ENCODE measurements around the gene TSEN2.

Gene TSEN2

GRCh38 chr3:12449889-12450682 lies 34.2 kb upstream of the TSEN2 start:
- Histone ChIP-seq H3K27me3 (peaks cover 0 to 8% of the 10 kb centered on the region in 2 donors), H3K36me3 (no peaks in the 10 kb centered on the region), H3K4me3 (no peak overlapping the region), H3K9me3 (peaks cover 0 to 5% (median 0%) of the 10 kb centered on the region in 3 donors), H3K27ac (no peak overlapping the region), H3K4me1 (no peaks in the 10 kb centered on the region)
- peak in 1 of 2 donors; percentile 35 for DNase-seq
- intact Hi-C loops (cut with DNase I; ENCODE audit: low total_unique reads), result no loop called here
- TF ChIP-seq, protein P1, sequence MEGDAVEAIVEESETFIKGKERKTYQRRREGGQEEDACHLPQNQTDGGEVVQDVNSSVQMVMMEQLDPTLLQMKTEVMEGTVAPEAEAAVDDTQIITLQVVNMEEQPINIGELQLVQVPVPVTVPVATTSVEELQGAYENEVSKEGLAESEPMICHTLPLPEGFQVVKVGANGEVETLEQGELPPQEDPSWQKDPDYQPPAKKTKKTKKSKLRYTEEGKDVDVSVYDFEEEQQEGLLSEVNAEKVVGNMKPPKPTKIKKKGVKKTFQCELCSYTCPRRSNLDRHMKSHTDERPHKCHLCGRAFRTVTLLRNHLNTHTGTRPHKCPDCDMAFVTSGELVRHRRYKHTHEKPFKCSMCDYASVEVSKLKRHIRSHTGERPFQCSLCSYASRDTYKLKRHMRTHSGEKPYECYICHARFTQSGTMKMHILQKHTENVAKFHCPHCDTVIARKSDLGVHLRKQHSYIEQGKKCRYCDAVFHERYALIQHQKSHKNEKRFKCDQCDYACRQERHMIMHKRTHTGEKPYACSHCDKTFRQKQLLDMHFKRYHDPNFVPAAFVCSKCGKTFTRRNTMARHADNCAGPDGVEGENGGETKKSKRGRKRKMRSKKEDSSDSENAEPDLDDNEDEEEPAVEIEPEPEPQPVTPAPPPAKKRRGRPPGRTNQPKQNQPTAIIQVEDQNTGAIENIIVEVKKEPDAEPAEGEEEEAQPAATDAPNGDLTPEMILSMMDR (IDR thresholded peaks at IDR 0.05), result no peak

DNA sequence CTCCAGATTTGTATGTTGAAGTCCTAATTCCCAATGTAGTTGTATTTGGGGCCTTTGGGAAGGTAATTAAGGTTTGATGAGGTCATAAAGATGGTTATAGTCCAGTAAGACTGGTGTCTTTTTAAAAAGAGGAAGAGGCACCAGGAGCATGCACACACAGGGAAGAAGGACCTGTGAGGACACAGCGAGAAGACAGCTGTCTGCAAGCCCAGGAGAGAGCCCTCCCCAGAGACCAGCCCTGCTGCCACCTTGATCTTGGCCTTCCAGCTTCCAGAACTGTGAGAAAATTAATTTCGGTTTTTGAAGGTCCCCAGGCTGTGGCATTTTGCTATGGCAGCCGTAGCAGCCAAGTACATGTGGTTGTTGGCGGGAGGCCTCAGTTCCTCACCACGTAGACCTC lies 32.8 kb upstream of the TSEN2 start:
- H3K4me1 ChIP-seq, result no peaks in the 10 kb centered on the region
- no peak overlapping the region for H3K4me3 ChIP-seq
- intact Hi-C loops (cut with DNase I; ENCODE audit: low total_unique reads), result no loop called here
- TF ChIP-seq, protein P1 (IDR thresholded peaks at IDR 0.05), result no peak
- no peaks in the 10 kb centered on the region for H3K27me3 ChIP-seq
- DNase-seq, result peak in 1 of 2 donors; percentile 17
- peaks cover 0 to 5% (median 0%) of the 10 kb centered on the region in 3 donors for H3K9me3 ChIP-seq
- H3K27ac ChIP-seq, result no peak overlapping the region
- no peaks in the 10 kb centered on the region for H3K36me3 ChIP-seq

GRCh38 chr3:12451960-12452359 lies 32.3 kb upstream of the TSEN2 start:
- H3K27me3 ChIP-seq, result no peaks in the 10 kb centered on the region
- no peak overlapping the region for H3K27ac ChIP-seq
- intact Hi-C loops (cut with DNase I; ENCODE audit: low total_unique reads), result no loop called here
- no peaks in the 10 kb centered on the region for H3K36me3 ChIP-seq
- peaks cover 0 to 5% (median 0%) of the 10 kb centered on the region in 3 donors for H3K9me3 ChIP-seq
- no peaks in the 10 kb centered on the region for H3K4me1 ChIP-seq
- TF ChIP-seq, protein P1 (IDR thresholded peaks at IDR 0.05), result no peak
- peak in 1 of 2 donors; percentile 4 for DNase-seq
- H3K4me3 ChIP-seq, result no peak overlapping the region

GRCh38 chr3:12452361-12453330 lies 31.6 kb upstream of the TSEN2 start:
- H3K4me1 ChIP-seq, result no peaks in the 10 kb centered on the region
- peaks cover 0 to 5% (median 0%) of the 10 kb centered on the region in 3 donors for H3K9me3 ChIP-seq
- intact Hi-C loops (cut with DNase I; ENCODE audit: low total_unique reads), result no loop called here
- peak in 1 of 2 donors; percentile 25 for DNase-seq
- no peak overlapping the region for H3K27ac ChIP-seq
- H3K36me3 ChIP-seq, result no peaks in the 10 kb centered on the region
- H3K4me3 ChIP-seq, result no peak overlapping the region
- no peaks in the 10 kb centered on the region for H3K27me3 ChIP-seq
- TF ChIP-seq, protein P1 (IDR thresholded peaks at IDR 0.05), result no peak

GRCh38 chr3:12454076-12454815 lies 30.0 kb upstream of the TSEN2 start:
- peak in 1 of 2 donors; percentile 44 for DNase-seq
- peaks cover 0 to 5% (median 0%) of the 10 kb centered on the region in 3 donors for H3K9me3 ChIP-seq
- H3K4me3 ChIP-seq, result no peak overlapping the region
- TF ChIP-seq, protein P1 (IDR thresholded peaks at IDR 0.05), result no peak
- H3K27ac ChIP-seq, result no peak overlapping the region
- no peaks in the 10 kb centered on the region for H3K36me3 ChIP-seq
- intact Hi-C loops (cut with DNase I; ENCODE audit: low total_unique reads), result no loop called here
- no peaks in the 10 kb centered on the region for H3K27me3 ChIP-seq
- no peaks in the 10 kb centered on the region for H3K4me1 ChIP-seq

Data from tibial artery (tissue), 4 donors.